ENCODE results near the gene AFAP1L1.
"Not testable (repeated sequence)": the region's sequence is repeated elsewhere in the genome, so short reads cannot be mapped to it uniquely, and the experiment has no call there.

The AFAP1L1 gene

GRCh38 chr5:149262315-149262714, 9.3 kb upstream of the AFAP1L1 start:
- DNase-seq = no peak

GRCh38 chr5:149264439-149265067, 7.1 kb upstream of the AFAP1L1 start:
- peak; percentile 1 for DNase-seq

GRCh38 chr5:149265068-149265465, 6.6 kb upstream of the AFAP1L1 start:
- DNase-seq = no peak

- DNase-seq = no peak
Observed at GRCh38 chr5:149265597-149265996, 6.1 kb upstream of the AFAP1L1 start.

GRCh38 chr5:149267241-149267973, 4.3 kb upstream of the AFAP1L1 start:
- no peak for DNase-seq

- DNase-seq = peak; percentile 54
Observed at GRCh38 chr5:149268928-149269557, 2.6 kb upstream of the AFAP1L1 start.

- no peak for DNase-seq
Observed at GRCh38 chr5:149271195-149271715, 404 bp upstream of the AFAP1L1 start.

- DNase-seq = not testable (repeated sequence)
Observed at GRCh38 chr5:149272781-149273180, 1.1 kb downstream of the AFAP1L1 start.

- DNase-seq = no peak
Observed at GRCh38 chr5:149273237-149273636, 1.6 kb downstream of the AFAP1L1 start.

- DNase-seq = no peak
Observed at GRCh38 chr5:149273950-149274349, 2.3 kb downstream of the AFAP1L1 start.

- no peak for DNase-seq
Observed at GRCh38 chr5:149274939-149275338, 3.3 kb downstream of the AFAP1L1 start.

GRCh38 chr5:149277801-149278200, 6.1 kb downstream of the AFAP1L1 start:
- DNase-seq = no peak

GRCh38 chr5:149278451-149279210, 7.0 kb downstream of the AFAP1L1 start:
- DNase-seq = no peak

- no peak for DNase-seq
Observed at GRCh38 chr5:149279661-149280060, 8.0 kb downstream of the AFAP1L1 start.

- DNase-seq = no peak
Observed at GRCh38 chr5:149280124-149280523, 8.5 kb downstream of the AFAP1L1 start.

GRCh38 chr5:149280802-149281201, 9.1 kb downstream of the AFAP1L1 start:
- DNase-seq = no peak

GRCh38 chr5:149282027-149282965, 10.6 kb downstream of the AFAP1L1 start:
- DNase-seq = no peak

- DNase-seq = no peak
Observed at GRCh38 chr5:149282966-149283332, 11.3 kb downstream of the AFAP1L1 start.

GRCh38 chr5:149283626-149284480, 12.2 kb downstream of the AFAP1L1 start:
- no peak for DNase-seq

- DNase-seq = no peak
Observed at GRCh38 chr5:149284501-149284900, 12.8 kb downstream of the AFAP1L1 start.

GRCh38 chr5:149285153-149285552, 13.5 kb downstream of the AFAP1L1 start:
- no peak for DNase-seq

Measured in NCI-H2227 treated with DMSO at 0.1 percent for 48 hours (cell line).